HG03135 (cell line): Measurements from ENCODE around the gene TTLL5.

Experiments used
- ATAC-seq: cut with Tn5 transposase; IDR thresholded peaks from one replicate; pipeline ENCODE4 v1.9.1; 2021; ENCODE audit warnings: mild to moderate bottlenecking, moderate library complexity; ENCODE audit not compliant: unreplicated experiment

Gene TTLL5

DNA sequence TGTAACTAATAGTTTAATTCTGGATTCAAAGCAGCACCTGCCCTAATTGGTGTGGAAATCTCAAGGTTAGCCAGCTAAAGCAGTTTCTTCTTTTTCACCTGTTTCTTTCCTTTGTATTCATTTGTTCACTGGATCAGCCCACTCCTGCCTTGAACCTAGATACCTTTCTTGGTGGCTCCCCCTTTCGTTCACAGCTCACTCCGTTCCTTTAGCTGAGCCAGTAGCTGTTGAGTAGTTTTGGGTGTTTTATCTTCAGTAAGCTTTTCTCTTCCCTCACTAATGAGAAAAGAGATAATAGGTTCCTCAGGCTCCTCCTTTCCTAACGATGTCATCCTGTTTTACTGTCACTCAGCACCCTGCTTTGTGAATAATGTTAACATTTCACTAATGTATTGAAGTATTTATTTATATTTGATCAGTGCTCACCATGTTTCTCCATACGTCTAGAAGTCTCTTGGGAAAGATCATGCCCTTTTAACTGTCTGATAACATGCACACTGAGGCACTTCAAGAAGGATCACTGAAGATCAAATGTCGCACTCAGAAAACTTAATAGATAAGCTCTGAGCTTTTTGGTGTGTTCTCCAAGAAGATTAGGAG, 199.6 kb downstream of the TTLL5 start:
- ATAC-seq: no peak

- no peak for ATAC-seq
Observed at GRCh38 chr14:75861161-75861621, 200.1 kb downstream of the TTLL5 start.

GRCh38 chr14:75863221-75863620, 202.2 kb downstream of the TTLL5 start:
- ATAC-seq: no peak

DNA sequence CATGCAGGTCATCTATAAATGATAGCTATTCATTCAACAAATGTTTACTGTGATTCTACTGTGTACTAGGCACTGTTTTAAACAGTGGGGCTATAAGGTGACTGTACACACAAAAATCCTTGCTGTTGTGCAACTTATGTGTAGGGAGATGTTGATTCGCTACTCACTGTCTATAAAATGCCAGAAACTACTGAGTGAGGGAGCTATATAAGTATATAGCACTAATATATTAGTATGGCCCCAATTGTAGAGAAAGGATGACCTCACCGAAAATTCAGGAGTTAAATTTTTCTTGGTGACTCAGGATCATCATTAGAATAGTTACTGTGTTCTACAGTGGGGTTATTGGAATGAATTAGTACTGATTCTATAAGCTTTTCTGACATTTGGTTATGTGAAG, 203.3 kb downstream of the TTLL5 start:
- ATAC-seq: no peak

DNA sequence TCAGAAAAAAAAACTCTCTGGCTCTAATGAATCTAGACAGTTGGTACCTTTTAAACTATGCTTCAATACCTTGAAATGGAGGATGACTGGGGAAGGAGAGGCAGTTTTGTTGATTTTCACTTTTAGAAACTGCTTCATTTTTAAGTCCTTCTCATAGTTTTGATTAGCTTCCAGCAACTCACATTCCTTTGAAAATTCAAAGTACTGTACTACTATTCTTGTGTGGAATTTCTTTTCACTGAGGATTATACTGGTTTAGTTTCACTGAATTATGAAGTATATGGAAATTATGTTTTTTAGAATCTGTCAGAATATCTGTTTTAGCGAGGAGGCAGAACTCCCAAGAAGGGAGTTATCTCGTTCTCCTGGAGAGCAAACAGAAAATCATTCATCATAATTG, 204.5 kb downstream of the TTLL5 start:
- ATAC-seq: no peak

- no peak for ATAC-seq
Observed at GRCh38 chr14:75866970-75867369, 205.9 kb downstream of the TTLL5 start.

- no peak for ATAC-seq
Observed at GRCh38 chr14:75871181-75871880, 210.3 kb downstream of the TTLL5 start.

DNA sequence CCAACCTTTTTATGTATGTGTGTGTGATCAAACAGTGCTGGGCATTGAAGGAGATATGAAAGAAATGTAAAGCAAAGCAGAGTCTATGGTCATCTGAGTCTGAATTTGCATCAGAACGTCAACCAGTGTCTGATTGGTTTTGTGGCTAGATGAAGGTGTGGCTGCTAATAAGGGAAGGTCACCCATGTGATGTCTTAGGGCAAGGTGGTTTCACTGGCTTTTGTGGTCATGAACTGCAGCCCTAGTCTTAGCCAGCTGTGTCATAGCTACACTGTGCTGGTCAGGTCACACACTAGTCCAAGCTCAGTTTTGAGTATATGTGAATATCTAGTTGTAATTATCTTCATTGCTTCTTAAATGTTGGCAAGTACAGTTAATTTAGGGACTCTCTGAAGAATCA, 214.9 kb downstream of the TTLL5 start:
- ATAC-seq: peak; percentile 97

- no peak for ATAC-seq
Observed at GRCh38 chr14:75876530-75876929, 215.5 kb downstream of the TTLL5 start.

DNA sequence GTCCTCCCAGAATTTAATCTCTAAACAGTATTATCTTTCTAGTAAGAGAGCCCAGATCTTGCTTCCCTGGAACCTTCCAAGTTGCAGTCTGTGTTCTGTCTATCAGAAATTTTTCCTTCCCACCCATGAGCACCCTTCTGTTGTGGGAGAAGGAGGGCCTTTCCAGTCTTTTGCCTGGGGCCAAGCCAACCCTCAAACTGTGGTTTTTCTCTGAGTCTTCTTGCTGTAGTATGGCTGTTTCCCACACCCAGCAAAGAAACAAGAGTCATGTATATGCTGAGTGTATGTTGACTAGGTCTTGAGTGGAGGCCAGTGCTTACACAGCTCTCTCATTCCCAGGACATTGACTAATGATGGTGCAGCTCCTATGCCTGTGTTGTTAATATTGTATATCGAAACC, 216.2 kb downstream of the TTLL5 start:
- no peak for ATAC-seq

DNA sequence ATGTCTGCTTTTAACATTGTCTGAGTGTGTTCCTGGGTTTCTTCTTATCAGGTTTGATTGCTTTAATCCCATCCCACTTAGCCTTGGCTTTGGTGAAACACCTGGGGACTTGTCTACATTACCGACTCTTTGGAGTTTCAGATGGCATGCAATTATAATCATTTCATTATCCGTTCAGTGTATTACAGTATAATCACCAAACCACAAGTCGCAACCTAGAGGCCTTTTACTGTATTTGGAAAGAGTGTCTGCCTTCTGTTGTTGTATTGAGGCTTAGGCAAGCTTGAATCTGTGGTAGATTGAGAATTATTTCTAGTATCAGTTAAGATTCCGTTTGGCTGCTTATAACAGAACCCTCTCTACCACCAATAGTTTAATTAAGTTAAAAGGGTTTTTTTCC, 216.8 kb downstream of the TTLL5 start:
- ATAC-seq: no peak

GRCh38 chr14:75879031-75879430, 218.0 kb downstream of the TTLL5 start:
- no peak for ATAC-seq

GRCh38 chr14:75880512-75880911, 219.5 kb downstream of the TTLL5 start:
- no peak for ATAC-seq

- no peak for ATAC-seq
Observed at GRCh38 chr14:75881994-75882393, 220.9 kb downstream of the TTLL5 start.

DNA sequence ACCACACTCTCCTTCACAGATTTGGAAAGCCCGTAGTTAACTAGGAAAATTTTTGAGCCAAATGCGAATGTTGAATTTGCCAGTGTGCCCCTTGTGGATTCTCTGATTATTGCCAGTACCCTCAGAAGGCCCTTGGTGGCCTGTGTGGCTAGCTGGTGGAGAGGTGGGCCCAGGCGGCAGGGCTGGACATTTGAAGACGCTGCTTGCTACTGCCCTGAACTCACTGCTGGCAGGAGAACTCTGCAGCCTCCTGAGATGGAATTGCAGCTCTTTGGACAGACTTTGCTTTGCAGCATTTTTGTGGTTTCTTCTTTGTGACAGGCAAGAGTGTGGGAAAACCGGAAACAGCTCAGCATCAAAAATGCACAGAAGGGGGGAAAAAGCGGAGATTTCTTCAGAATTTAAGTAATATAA, 223.2 kb downstream of the TTLL5 start:
- no peak for ATAC-seq

GRCh38 chr14:75885829-75886228, 224.8 kb downstream of the TTLL5 start:
- no peak for ATAC-seq

GRCh38 chr14:75886636-75887348, 225.7 kb downstream of the TTLL5 start:
- ATAC-seq: no peak

DNA sequence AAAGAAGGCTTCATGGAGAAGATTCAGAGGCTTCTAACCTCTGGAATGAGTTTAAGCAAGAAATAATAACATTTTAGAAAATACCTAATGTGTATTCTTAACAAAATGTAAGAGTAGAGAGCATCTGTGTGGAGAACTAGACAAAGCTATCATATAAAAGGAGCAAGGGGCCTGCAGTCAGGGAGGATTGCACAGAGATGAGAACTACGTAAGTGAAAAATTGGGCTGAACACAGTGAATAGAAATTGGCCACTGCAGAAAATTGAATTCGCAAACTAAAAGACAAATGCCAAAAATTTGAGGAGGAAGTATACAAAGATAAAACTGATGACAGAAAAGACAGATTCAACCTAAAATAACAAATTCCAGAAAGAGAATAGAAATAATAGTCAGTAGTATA, 227.9 kb downstream of the TTLL5 start:
- ATAC-seq: no peak

GRCh38 chr14:75896341-75896740, 235.3 kb downstream of the TTLL5 start:
- ATAC-seq: no peak

- ATAC-seq: no peak
Observed at GRCh38 chr14:75904311-75904710, 243.3 kb downstream of the TTLL5 start.

DNA sequence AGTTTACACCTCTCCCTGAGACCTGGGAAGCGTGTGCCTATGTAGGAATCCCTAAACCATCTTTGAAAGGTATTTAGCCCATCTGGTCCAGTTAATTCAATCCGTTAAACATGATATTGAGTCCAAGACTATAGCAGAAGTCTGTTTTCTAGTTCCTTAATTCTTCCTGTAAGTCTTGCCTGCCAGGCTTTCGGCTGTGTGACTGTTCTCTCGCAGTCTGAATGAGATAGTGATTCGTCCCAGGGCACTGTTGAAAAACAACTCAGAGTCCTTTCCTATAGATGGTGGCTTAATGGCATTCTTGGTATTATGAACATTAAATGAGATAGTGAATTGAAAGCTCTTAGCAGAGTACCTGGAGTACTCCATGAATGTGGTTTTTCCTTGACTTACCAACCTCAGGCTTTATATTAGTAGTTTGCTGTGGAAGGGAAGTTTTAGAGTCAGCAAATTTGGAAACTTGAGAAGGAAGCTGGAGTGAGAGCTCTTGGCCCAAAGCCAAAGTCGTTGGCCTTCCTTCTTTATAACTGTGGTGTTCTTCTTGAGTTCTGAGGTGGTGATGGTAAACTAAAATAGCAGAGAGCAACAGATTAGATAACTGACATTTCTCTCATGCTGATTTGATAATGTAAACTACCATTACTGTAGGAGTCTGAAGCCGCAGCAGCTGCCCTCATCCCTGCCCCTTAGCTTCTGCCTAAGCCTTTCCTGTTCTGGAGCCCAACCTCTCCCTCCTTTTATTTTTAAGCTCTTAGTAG, 244.3 kb downstream of the TTLL5 start:
- no peak for ATAC-seq
